ENCODE data around the gene MAEA.

The MAEA gene

DNA sequence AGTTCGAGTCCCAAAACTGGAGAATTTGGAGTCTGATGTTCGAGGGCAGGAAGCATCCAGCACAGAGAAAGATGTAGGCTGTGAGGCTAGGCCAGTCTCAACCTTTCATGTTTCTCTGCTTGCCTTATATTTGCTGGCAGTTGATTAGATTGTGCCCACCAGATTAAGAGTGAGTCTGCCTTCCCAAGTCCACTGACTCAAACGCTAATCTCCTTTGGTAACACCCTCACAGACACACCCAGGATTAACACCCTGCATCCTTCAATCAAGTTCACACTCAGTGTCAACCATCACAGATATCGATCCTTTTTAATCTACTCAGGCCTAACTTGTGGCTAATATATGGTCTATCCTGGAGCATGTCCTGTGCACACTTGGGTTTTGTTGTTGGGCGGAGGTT lies 18.0 kb upstream of the MAEA start:
- TF ChIP-seq CTCF (IDR thresholded peaks at IDR 0.05; ENCODE audit: extremely low read depth, missing control alignments), result no peak
- DNase-seq (ENCODE audit: low spot score), result no peak

GRCh38 chr4:1274871-1275270 lies 14.8 kb upstream of the MAEA start:
- no peak for DNase-seq (ENCODE audit: low spot score)
- TF ChIP-seq CTCF (IDR thresholded peaks at IDR 0.05; ENCODE audit: extremely low read depth, missing control alignments), result no peak

- no peak for DNase-seq (ENCODE audit: low spot score)
- no peak for TF ChIP-seq CTCF (IDR thresholded peaks at IDR 0.05; ENCODE audit: extremely low read depth, missing control alignments)
Measured at GRCh38 chr4:1276984-1277383, 12.7 kb upstream of the MAEA start.

GRCh38 chr4:1277667-1278665 lies 11.7 kb upstream of the MAEA start:
- DNase-seq (ENCODE audit: low spot score), result no peak
- no peak for TF ChIP-seq CTCF (IDR thresholded peaks at IDR 0.05; ENCODE audit: extremely low read depth, missing control alignments)

DNA sequence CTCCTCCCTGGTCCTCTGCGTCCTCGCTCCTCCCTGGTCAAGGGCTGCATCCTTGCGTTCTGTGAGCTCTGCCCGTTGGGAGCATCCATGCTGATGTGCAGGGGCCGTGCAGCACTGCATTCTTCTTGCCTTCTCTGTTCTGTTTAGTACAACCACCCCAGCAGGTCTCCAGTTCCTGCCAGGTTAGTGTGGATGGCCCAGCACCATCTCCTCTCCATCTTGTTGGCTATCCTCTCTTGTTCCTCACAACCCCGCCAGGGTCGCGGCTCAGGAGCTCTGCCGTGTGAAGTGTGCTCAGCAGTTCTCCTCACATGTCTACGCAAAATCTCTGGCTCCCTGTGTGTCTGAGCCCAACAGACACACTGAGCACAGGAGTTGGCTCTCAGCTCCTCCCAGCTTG lies 10.4 kb upstream of the MAEA start:
- no peak for DNase-seq (ENCODE audit: low spot score)
- no peak for TF ChIP-seq CTCF (IDR thresholded peaks at IDR 0.05; ENCODE audit: extremely low read depth, missing control alignments)

DNA sequence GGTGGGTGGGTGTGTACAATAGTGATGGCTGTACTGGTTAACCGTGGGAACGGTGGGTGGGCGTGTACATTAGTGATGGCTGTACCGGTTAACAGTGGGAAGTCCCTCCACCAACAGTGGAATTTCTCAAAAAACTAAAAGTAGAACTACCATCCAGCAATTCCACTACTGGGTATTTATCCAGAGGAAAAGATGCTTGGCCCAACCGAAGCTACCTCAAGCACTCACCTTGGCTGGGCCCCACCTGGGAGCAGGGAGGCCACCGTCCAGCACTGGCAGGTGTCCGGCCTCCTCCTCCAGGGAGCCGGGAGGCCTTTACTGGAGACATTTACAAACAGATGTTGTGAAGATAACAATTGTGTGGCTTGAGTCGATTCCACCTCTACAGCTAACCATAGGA lies 6.0 kb upstream of the MAEA start:
- no peak for DNase-seq (ENCODE audit: low spot score)
- TF ChIP-seq CTCF (IDR thresholded peaks at IDR 0.05; ENCODE audit: extremely low read depth, missing control alignments), result no peak

DNA sequence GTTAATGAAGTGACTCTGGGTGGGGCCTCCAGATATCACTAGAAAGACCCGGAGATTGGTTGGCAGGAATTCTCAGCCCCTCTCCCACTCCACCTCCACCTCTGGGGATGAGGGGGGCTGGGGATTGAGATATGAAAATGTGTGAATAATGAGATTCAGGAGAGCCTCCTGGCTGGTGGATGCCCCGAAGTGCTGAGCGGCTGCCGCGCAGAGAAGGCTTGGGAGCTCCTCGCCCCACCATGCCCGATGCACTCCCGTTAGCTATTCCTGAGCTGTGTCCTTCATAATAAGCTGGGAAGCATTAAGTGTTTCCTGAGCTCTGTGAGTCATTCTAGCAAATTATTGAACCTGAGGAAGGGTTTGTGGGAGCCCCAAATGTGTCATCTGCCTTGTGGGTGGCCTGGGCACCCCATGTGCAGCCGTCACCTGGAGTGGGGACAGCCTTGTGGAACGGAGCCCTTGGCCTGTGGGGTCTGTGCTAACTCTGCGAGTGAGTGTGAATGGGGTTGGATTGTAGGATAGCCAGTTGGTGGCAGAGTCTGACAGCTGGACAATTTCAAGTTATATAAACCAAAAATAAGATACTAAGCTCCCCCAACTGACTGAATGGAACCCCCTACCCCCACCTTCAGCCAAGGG lies 4.4 kb upstream of the MAEA start:
- no peak for TF ChIP-seq CTCF (IDR thresholded peaks at IDR 0.05; ENCODE audit: extremely low read depth, missing control alignments)

More for the DNA sequence above, 4.4 kb upstream of the MAEA start:
- no peak for DNase-seq (ENCODE audit: low spot score)

All from GM20000 (cell line).